Panc1 (cell line): Measurements from ENCODE around the gene NET1. TPM values are rescaled to one million over a fixed set of nuclear protein-coding genes. Genes with fewer than 3 reads are reported as not detected.

ENCODE experiments used
- ATAC-seq: fragments of 200-7000 bp; cut with Tn5 transposase; 2 replicates; pipeline ENCODE4 v1.9.1; 2020; ENCODE audit warnings: mild to moderate bottlenecking, moderate library complexity
- BruUV-seq: library from RNA; stranded (reverse); fragments of 400-500 nt; replicated peaks from 2 replicates; lab custom pipeline; 2021; lab: Mats Ljungman, UMichigan
- CTCF ChIA-PET: fragments of 300-600 bp; sonication (Branson Sonifier 250); formaldehyde crosslinking; loops from one replicate; lab custom pipeline; 2022; ENCODE audit warnings: antibody characterized with exemption; lab: Charles Lee
- POLR2A ChIA-PET: fragments of 300-600 bp; sonication (Branson Sonifier 250); formaldehyde crosslinking; loops from one replicate; lab custom pipeline; 2022; ENCODE audit warnings: antibody characterized with exemption; lab: Charles Lee
- DNase-seq: peaks from one replicate; pipeline ENCODE4 v3.0.0-alpha.2; 2010; ENCODE audit warnings: low read depth, low spot score
- H3K27ac ChIP-seq: 2 replicates; pipeline ENCODE4 v1.5.1; 2011; ENCODE audit warnings: mild to moderate bottlenecking, low read length, inconsistent platforms
- H3K27me3 ChIP-seq: fragments of 200-500 bp; sonication (Bioruptor generic); 2 replicates; pipeline ENCODE4 v1.6.0; 2014; ENCODE audit warnings: low read length, inconsistent platforms; ENCODE audit not compliant: control insufficient read depth, insufficient read depth
- H3K36me3 ChIP-seq: fragments of 200-500 bp; sonication (Bioruptor generic); 2 replicates; pipeline ENCODE4 v1.5.1; 2014; ENCODE audit warnings: inconsistent platforms, mild to moderate bottlenecking, low read length, moderate library complexity; ENCODE audit not compliant: control insufficient read depth, insufficient read depth
- H3K4me1 ChIP-seq: 2 replicates; pipeline ENCODE4 v1.5.1; 2011; ENCODE audit warnings: inconsistent platforms, mild to moderate bottlenecking, low read length, moderate library complexity; ENCODE audit not compliant: control insufficient read depth, insufficient read depth
- H3K4me3 ChIP-seq, 2 experiments: 2 replicates each; pipeline ENCODE4 v1.5.1; 2011 to 2012; ENCODE audit warnings: low read depth in 2 of 2, low read length in 2 of 2, mild to moderate bottlenecking in 2 of 2, inconsistent platforms in 1 of 2, moderate library complexity in 1 of 2
- H3K9me3 ChIP-seq: fragments of 200-500 bp; sonication (Bioruptor generic); 2 replicates; pipeline ENCODE4 v1.5.1; 2014; ENCODE audit warnings: low read depth, mild to moderate bottlenecking, inconsistent platforms, low read length, moderate library complexity; ENCODE audit not compliant: control insufficient read depth, insufficient read depth
- CTCF ChIP-seq: fragments of 450-650 bp; IDR thresholded peaks from 2 replicates; pipeline ENCODE4 v1.5.1; 2017; ENCODE audit warnings: mild to moderate bottlenecking
- POLR2AphosphoS5 ChIP-seq: IDR thresholded peaks from 2 replicates; pipeline ENCODE4 v1.6.1; 2012; ENCODE audit warnings: mild to moderate bottlenecking, low read depth, low read length, moderate library complexity
- REST ChIP-seq, 2 experiments: IDR thresholded peaks; 2 replicates each; pipeline ENCODE4 v1.6.1; 2011 to 2012; ENCODE audit warnings: low read depth in 2 of 2, control low read depth in 1 of 2, low read length in 1 of 2, mild to moderate bottlenecking in 1 of 2, moderate library complexity in 1 of 2; ENCODE audit not compliant: insufficient read depth in 1 of 2
- SIN3A ChIP-seq: IDR thresholded peaks from 2 replicates; pipeline ENCODE4 v1.6.1; 2012; ENCODE audit warnings: low read depth, mild to moderate bottlenecking, low read length, moderate library complexity, borderline replicate concordance; ENCODE audit not compliant: insufficient read depth
- TCF7L2 ChIP-seq: IDR thresholded peaks from 2 replicates; pipeline ENCODE4 v1.6.1; 2011; ENCODE audit warnings: mild to moderate bottlenecking, low read depth, low read length, inconsistent platforms
- in situ Hi-C: cut with HindIII; loops from 2 replicates; pipeline ENCODE4 v1.10.0; 2016; ENCODE audit warnings: low sequenced_read_pairs, low pct_unique_long_range_greater_than_20kb
- intact Hi-C: fragments of 100-400 bp; cut with micrococcal nuclease; formaldehyde crosslinking; loops from one replicate; pipeline ENCODE4 v1.10.0; 2022; ENCODE audit not compliant: unreplicated experiment
- total RNA-seq: library from RNA; stranded (reverse); gene quantifications from one replicate; pipeline ENCODE4 v1.2.1, GENCODE V29; 2021; ENCODE audit not compliant: unreplicated experiment

NET1 gene
- total RNA-seq, 1 experiment from 2014 or later: 28.6 TPM

GRCh38 chr10:5387169-5387568 is 25.2 kb upstream of the NET1 start:
- Histone ChIP-seq H3K27me3 (no peaks in the 10 kb centered on the region), H3K4me3 (no peak overlapping the region), H3K27ac (no peak overlapping the region), H3K9me3 (peaks cover 15% of the 10 kb centered on the region; the same call in 1 of the 2 replicates), H3K36me3 (no peaks in the 10 kb centered on the region), H3K4me1 (no peaks in the 10 kb centered on the region)
- BruUV-seq: no TSS peak
- intact Hi-C loops: no loop called here
- TF ChIP-seq SIN3A: no peak
- DNase-seq (no peak), ATAC-seq (no peak)
- in situ Hi-C loops: no loop called here
- POLR2A ChIA-PET: no interaction called here
- CTCF ChIA-PET: no interaction called here

- Histone ChIP-seq H3K9me3 (peaks cover 15% of the 10 kb centered on the region; the same call in 1 of the 2 replicates), H3K36me3 (no peaks in the 10 kb centered on the region), H3K27me3 (no peaks in the 10 kb centered on the region), H3K4me3 (no peak overlapping the region), H3K27ac (no peak overlapping the region), H3K4me1 (no peaks in the 10 kb centered on the region)
- no TSS peak for BruUV-seq
- in situ Hi-C loops (no loop called here), intact Hi-C loops (no loop called here)
- POLR2A ChIA-PET: no interaction called here
- ATAC-seq (no peak), DNase-seq (no peak)
- TF ChIP-seq POLR2AphosphoS5 (no peak), TCF7L2 (no peak), REST (IDR thresholded peaks at IDR 0.05; ENCODE audit: insufficient read depth in 1 of 2, low read depth in 2 of 2, low read length in 1 of 2) (no peak), SIN3A (no peak), CTCF (no peak)
- CTCF ChIA-PET: no interaction called here
Measured at GRCh38 chr10:5390607-5391205, 21.7 kb upstream of the NET1 start.

GRCh38 chr10:5391790-5392189 is 20.6 kb upstream of the NET1 start:
- in situ Hi-C loops: no loop called here
- intact Hi-C loops: no loop called here
- TF ChIP-seq CTCF (no peak), POLR2AphosphoS5 (no peak), TCF7L2 (no peak)

More at GRCh38 chr10:5391790-5392189, 20.6 kb upstream of the NET1 start:
- ChIA-PET POLR2A (no interaction called here), CTCF (no interaction called here)
- DNase-seq (no peak), ATAC-seq (no peak)
- Histone ChIP-seq H3K36me3 (no peaks in the 10 kb centered on the region), H3K27ac (no peak overlapping the region), H3K27me3 (no peaks in the 10 kb centered on the region), H3K9me3 (peaks cover 15% of the 10 kb centered on the region; the same call in 1 of the 2 replicates), H3K4me3 (no peak overlapping the region), H3K4me1 (no peaks in the 10 kb centered on the region)
- BruUV-seq: no TSS peak
